NCI-H1436 treated with DMSO at 0.1 percent for 48 hours (cell line): ENCODE results near the gene WWC1.
"Not testable (repeated sequence)": the region's sequence is repeated elsewhere in the genome, so short reads cannot be mapped to it uniquely, and the experiment has no call there.

Experiments used
- DNase-seq: peaks from one replicate; lab custom pipeline; 2025; lab: John Stamatoyannopoulos, UW

Gene WWC1

GRCh38 chr5:168308976-168309598 lies 17.6 kb downstream of the WWC1 start:
- no peak for DNase-seq

- not testable (repeated sequence) for DNase-seq
Observed at GRCh38 chr5:168310541-168310940, 19.1 kb downstream of the WWC1 start.

- no peak for DNase-seq
Observed at GRCh38 chr5:168311061-168311566, 19.7 kb downstream of the WWC1 start.

DNA sequence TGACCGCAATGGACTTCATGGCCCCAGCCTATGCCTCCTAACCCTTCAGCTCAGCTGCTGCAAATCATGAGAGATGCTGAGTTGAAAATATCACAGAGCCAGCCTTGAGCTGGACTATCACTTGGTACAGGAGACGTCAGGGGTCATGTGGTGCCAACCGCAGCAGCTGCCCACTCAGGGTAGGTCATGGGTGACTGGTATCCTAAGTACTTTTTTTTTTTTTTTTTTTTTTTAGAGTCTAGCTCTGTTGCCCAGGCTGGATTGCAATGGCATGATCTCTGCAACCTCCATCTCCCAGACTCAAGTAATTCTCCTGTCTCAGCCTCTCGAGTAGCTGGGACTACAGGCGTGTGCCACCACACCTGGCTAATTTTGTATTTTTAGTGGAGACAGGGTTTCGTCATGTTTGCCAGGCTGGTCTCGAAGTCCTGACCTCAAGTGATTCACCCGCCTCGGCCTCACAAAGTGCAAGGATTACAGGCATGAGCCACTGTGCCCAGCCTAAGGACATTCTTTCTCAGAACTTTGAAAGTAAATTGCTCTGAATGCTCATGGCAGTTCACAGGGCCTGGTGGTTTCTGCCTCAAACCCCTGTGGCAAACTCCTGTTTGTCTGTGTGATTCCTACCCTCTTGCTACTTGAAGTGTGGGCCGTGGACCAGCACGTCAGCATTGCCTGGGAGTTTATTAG lies 21.3 kb downstream of the WWC1 start:
- DNase-seq = no peak

DNA sequence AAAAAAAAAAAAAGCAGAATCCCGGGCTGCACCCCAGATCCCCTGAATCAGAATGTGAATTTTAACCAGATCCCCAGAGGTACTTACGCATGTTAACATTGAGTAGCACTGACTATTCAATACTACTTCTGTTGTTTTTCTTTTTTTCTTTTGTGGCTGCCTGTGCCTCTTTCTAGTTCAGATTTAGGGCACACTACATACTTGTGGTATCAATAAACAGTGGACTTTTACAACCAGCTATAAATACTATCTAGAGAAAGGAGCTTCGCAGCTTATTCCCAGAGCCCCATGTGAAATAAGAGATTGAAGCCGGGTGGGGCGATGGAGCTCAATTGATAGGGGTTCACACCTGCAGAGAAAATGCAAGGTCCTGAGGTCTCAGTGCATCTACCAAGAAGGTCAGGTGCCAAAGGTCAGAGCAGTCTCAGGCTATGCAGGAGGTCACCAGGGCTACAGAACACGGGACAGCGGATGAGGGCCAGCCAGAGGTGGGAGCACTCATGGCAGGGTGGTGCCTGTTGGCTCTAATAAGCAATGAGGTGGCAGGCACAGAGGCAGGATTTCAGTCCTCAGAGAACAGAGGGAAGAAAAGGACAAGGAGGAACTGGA lies 22.3 kb downstream of the WWC1 start:
- DNase-seq = no peak

- DNase-seq = no peak
Observed at GRCh38 chr5:168314735-168315411, 23.4 kb downstream of the WWC1 start.

- DNase-seq = no peak
Observed at GRCh38 chr5:168315416-168316138, 24.1 kb downstream of the WWC1 start.

GRCh38 chr5:168316139-168316578 lies 24.7 kb downstream of the WWC1 start:
- DNase-seq = no peak

- no peak for DNase-seq
Observed at GRCh38 chr5:168317096-168317520, 25.7 kb downstream of the WWC1 start.

- DNase-seq = no peak
Observed at GRCh38 chr5:168317521-168318147, 26.2 kb downstream of the WWC1 start.

DNA sequence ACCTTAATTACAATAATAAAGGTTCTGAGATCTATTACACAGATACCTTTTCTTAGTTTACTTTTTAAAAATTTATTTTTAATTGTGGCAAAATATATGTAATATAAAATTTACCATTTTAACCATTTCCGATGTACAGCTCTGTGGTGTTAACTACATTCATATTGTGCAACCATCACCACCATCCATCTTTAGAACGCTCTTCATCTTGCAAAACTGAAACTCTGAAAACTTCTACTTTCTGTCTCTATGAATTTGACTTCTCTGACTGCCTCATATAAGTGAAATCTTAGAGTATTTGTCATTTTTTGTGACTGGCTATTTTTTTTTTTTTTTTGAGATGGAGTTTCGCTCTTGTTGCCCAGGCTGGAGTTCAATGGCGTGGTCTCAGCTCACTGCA lies 26.8 kb downstream of the WWC1 start:
- no peak for DNase-seq

DNA sequence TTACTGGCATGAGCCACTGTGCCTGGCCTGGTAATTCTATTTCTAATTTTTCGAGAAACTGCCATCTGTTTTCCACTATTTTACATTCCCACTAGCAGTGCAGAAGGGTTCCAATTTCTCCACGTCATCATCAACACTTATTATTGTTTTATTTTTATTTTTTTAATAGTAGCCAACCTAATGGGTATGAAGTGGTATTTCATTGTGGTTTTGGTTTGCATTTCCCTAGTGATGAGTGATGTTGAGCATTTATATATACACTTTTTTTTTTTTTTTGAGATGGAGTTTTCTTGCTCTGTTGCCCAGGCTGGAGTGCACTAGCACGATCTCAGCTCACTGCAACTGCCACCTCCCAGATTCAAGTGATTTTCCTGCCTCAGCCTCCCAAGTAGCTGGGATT lies 28.3 kb downstream of the WWC1 start:
- no peak for DNase-seq

GRCh38 chr5:168320805-168321204 lies 29.4 kb downstream of the WWC1 start:
- DNase-seq = no peak

GRCh38 chr5:168324859-168325630 lies 33.6 kb downstream of the WWC1 start:
- DNase-seq = no peak

- no peak for DNase-seq
Observed at GRCh38 chr5:168327019-168327421, 35.6 kb downstream of the WWC1 start.

GRCh38 chr5:168327451-168327850 lies 36.0 kb downstream of the WWC1 start:
- DNase-seq = no peak

- DNase-seq = no peak
Observed at GRCh38 chr5:168327994-168328393, 36.5 kb downstream of the WWC1 start.

- DNase-seq = no peak
Observed at GRCh38 chr5:168328814-168329213, 37.4 kb downstream of the WWC1 start.

GRCh38 chr5:168329302-168329701 lies 37.9 kb downstream of the WWC1 start:
- DNase-seq = no peak

DNA sequence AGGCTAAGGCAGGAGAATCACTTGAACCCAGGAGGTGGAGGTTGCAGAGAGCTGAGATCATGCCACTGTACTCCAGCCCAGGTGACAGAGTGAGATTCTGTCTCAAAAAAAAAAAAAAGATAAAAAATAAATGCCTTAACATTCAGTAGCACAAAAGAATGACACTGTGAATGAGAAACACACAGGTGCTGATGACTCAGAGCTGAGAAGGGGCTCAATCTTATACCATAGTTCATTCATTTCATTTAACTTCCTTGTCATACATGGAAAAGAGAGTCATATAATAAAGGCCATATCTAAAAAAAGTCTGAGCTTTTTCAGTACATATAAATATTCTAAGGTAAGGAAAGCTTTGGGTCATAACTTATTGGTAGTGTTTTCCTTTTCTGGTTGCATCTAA lies 40.6 kb downstream of the WWC1 start:
- DNase-seq = no peak

DNA sequence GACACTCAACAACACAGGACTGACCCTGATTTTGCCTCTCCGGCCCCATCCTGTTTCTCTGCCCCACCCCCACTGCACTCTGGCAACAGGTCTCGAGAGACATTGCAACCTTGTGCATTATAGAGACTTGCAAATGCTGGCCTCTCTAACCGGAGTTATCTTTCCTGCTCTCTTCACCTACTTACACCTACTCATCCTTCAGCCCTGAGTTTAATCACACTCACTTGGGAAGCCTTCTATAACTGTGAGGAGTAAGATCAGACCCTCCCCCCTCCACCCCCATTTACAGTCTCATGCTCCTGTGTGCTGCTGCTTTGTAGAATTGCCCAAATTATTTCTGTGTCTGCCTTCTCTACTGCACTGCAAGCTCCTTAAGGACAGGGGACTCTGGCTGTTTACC lies 42.8 kb downstream of the WWC1 start:
- DNase-seq = no peak
